Measurements from ENCODE around the gene ZNF333.

ZNF333 gene

GRCh38 chr19:14694641-14695266 lies 4.9 kb downstream of the ZNF333 start:
- Histone ChIP-seq H3K4me3 (ENCODE audit: low read depth in 1 of 2, low read length in 2 of 2) (no peak overlapping the region), H3K9ac (ENCODE audit: low read depth in 1 of 2, low read length in 2 of 2) (no peak overlapping the region), H3K27me3 (ENCODE audit: control insufficient read depth in 1 of 2, insufficient read depth in 2 of 2, low read length in 2 of 2) (no peaks in the 10 kb centered on the region), H3K36me3 (ENCODE audit: control insufficient read depth in 1 of 2, insufficient read depth in 2 of 2, low read length in 2 of 2) (peaks cover 6 to 45% of the 10 kb centered on the region in 2 donors), H3K9me3 (ENCODE audit: control insufficient read depth in 1 of 2, low read length in 2 of 2) (no peaks in the 10 kb centered on the region), H3K27ac (ENCODE audit: low read depth, low read length) (no peak overlapping the region), H3K4me1 (ENCODE audit: control insufficient read depth in 1 of 2, insufficient read depth in 2 of 2, low read length in 2 of 2) (peaks cover 0 to 6% of the 10 kb centered on the region in 2 donors)

- no peaks in the 10 kb centered on the region for H3K27me3 ChIP-seq (ENCODE audit: control insufficient read depth in 1 of 2, insufficient read depth in 2 of 2, low read length in 2 of 2)
- H3K36me3 ChIP-seq (ENCODE audit: control insufficient read depth in 1 of 2, insufficient read depth in 2 of 2, low read length in 2 of 2): peaks cover 7 to 52% of the 10 kb centered on the region in 2 donors
- no peaks in the 10 kb centered on the region for H3K9me3 ChIP-seq (ENCODE audit: control insufficient read depth in 1 of 2, low read length in 2 of 2)
- no peak overlapping the region for H3K4me3 ChIP-seq (ENCODE audit: low read depth in 1 of 2, low read length in 2 of 2)
- no peak overlapping the region for H3K9ac ChIP-seq (ENCODE audit: low read depth in 1 of 2, low read length in 2 of 2)
- H3K4me1 ChIP-seq (ENCODE audit: control insufficient read depth in 1 of 2, insufficient read depth in 2 of 2, low read length in 2 of 2): peaks cover 0 to 2% of the 10 kb centered on the region in 2 donors
- H3K27ac ChIP-seq (ENCODE audit: low read depth, low read length): no peak overlapping the region
Measured at GRCh38 chr19:14695471-14695870, 5.6 kb downstream of the ZNF333 start.

- no peak overlapping the region for H3K9ac ChIP-seq (ENCODE audit: low read depth in 1 of 2, low read length in 2 of 2)
- H3K36me3 ChIP-seq (ENCODE audit: control insufficient read depth in 1 of 2, insufficient read depth in 2 of 2, low read length in 2 of 2): peaks cover 21 to 84% of the 10 kb centered on the region in 2 donors
- H3K9me3 ChIP-seq (ENCODE audit: control insufficient read depth in 1 of 2, low read length in 2 of 2): peaks cover 0 to 3% of the 10 kb centered on the region in 2 donors
- H3K4me3 ChIP-seq (ENCODE audit: low read depth in 1 of 2, low read length in 2 of 2): no peak overlapping the region
- no peak overlapping the region for H3K27ac ChIP-seq (ENCODE audit: low read depth, low read length)
- H3K4me1 ChIP-seq (ENCODE audit: control insufficient read depth in 1 of 2, insufficient read depth in 2 of 2, low read length in 2 of 2): no peaks in the 10 kb centered on the region
- H3K27me3 ChIP-seq (ENCODE audit: control insufficient read depth in 1 of 2, insufficient read depth in 2 of 2, low read length in 2 of 2): no peaks in the 10 kb centered on the region
Measured at GRCh38 chr19:14699641-14700040, 9.8 kb downstream of the ZNF333 start.

GRCh38 chr19:14700711-14701375 lies 11.0 kb downstream of the ZNF333 start:
- H3K9ac ChIP-seq (ENCODE audit: low read depth in 1 of 2, low read length in 2 of 2): no peak overlapping the region
- no peaks in the 10 kb centered on the region for H3K27me3 ChIP-seq (ENCODE audit: control insufficient read depth in 1 of 2, insufficient read depth in 2 of 2, low read length in 2 of 2)
- peaks cover 21 to 87% of the 10 kb centered on the region in 2 donors for H3K36me3 ChIP-seq (ENCODE audit: control insufficient read depth in 1 of 2, insufficient read depth in 2 of 2, low read length in 2 of 2)
- H3K27ac ChIP-seq (ENCODE audit: low read depth, low read length): no peak overlapping the region
- H3K4me1 ChIP-seq (ENCODE audit: control insufficient read depth in 1 of 2, insufficient read depth in 2 of 2, low read length in 2 of 2): no peaks in the 10 kb centered on the region
- no peak overlapping the region for H3K4me3 ChIP-seq (ENCODE audit: low read depth in 1 of 2, low read length in 2 of 2)
- H3K9me3 ChIP-seq (ENCODE audit: control insufficient read depth in 1 of 2, low read length in 2 of 2): peaks cover 0 to 3% of the 10 kb centered on the region in 2 donors

- no peak overlapping the region for H3K9ac ChIP-seq (ENCODE audit: low read depth in 1 of 2, low read length in 2 of 2)
- H3K27ac ChIP-seq (ENCODE audit: low read depth, low read length): no peak overlapping the region
- H3K36me3 ChIP-seq (ENCODE audit: control insufficient read depth in 1 of 2, insufficient read depth in 2 of 2, low read length in 2 of 2): peaks cover 28 to 89% of the 10 kb centered on the region in 2 donors
- no peak overlapping the region for H3K4me3 ChIP-seq (ENCODE audit: low read depth in 1 of 2, low read length in 2 of 2)
- peaks cover 0 to 3% of the 10 kb centered on the region in 2 donors for H3K9me3 ChIP-seq (ENCODE audit: control insufficient read depth in 1 of 2, low read length in 2 of 2)
- H3K4me1 ChIP-seq (ENCODE audit: control insufficient read depth in 1 of 2, insufficient read depth in 2 of 2, low read length in 2 of 2): no peaks in the 10 kb centered on the region
- no peaks in the 10 kb centered on the region for H3K27me3 ChIP-seq (ENCODE audit: control insufficient read depth in 1 of 2, insufficient read depth in 2 of 2, low read length in 2 of 2)
Measured at GRCh38 chr19:14703833-14704232, 14.0 kb downstream of the ZNF333 start.

GRCh38 chr19:14704450-14704849 lies 14.6 kb downstream of the ZNF333 start:
- no peaks in the 10 kb centered on the region for H3K27me3 ChIP-seq (ENCODE audit: control insufficient read depth in 1 of 2, insufficient read depth in 2 of 2, low read length in 2 of 2)
- H3K36me3 ChIP-seq (ENCODE audit: control insufficient read depth in 1 of 2, insufficient read depth in 2 of 2, low read length in 2 of 2): peaks cover 25 to 90% of the 10 kb centered on the region in 2 donors
- H3K4me3 ChIP-seq (ENCODE audit: low read depth in 1 of 2, low read length in 2 of 2): no peak overlapping the region
- H3K9me3 ChIP-seq (ENCODE audit: control insufficient read depth in 1 of 2, low read length in 2 of 2): peaks cover 0 to 3% of the 10 kb centered on the region in 2 donors
- no peaks in the 10 kb centered on the region for H3K4me1 ChIP-seq (ENCODE audit: control insufficient read depth in 1 of 2, insufficient read depth in 2 of 2, low read length in 2 of 2)
- no peak overlapping the region for H3K27ac ChIP-seq (ENCODE audit: low read depth, low read length)
- no peak overlapping the region for H3K9ac ChIP-seq (ENCODE audit: low read depth in 1 of 2, low read length in 2 of 2)

GRCh38 chr19:14715841-14716240 lies 26.0 kb downstream of the ZNF333 start:
- Histone ChIP-seq H3K9ac (ENCODE audit: low read depth in 1 of 2, low read length in 2 of 2) (no peak overlapping the region), H3K4me1 (ENCODE audit: control insufficient read depth in 1 of 2, insufficient read depth in 2 of 2, low read length in 2 of 2) (no peaks in the 10 kb centered on the region), H3K4me3 (ENCODE audit: low read depth in 1 of 2, low read length in 2 of 2) (peak overlapping the region in 1 of 2 donors; percentile 36), H3K9me3 (ENCODE audit: control insufficient read depth in 1 of 2, low read length in 2 of 2) (peaks cover 56 to 60% of the 10 kb centered on the region in 2 donors), H3K27me3 (ENCODE audit: control insufficient read depth in 1 of 2, insufficient read depth in 2 of 2, low read length in 2 of 2) (no peaks in the 10 kb centered on the region), H3K36me3 (ENCODE audit: control insufficient read depth in 1 of 2, insufficient read depth in 2 of 2, low read length in 2 of 2) (peaks cover 38 to 80% of the 10 kb centered on the region in 2 donors), H3K27ac (ENCODE audit: low read depth, low read length) (no peak overlapping the region)

GRCh38 chr19:14718522-14719116 lies 28.8 kb downstream of the ZNF333 start:
- no peak overlapping the region for H3K27ac ChIP-seq (ENCODE audit: low read depth, low read length)
- peaks cover 74 to 78% of the 10 kb centered on the region in 2 donors for H3K9me3 ChIP-seq (ENCODE audit: control insufficient read depth in 1 of 2, low read length in 2 of 2)
- H3K4me3 ChIP-seq (ENCODE audit: low read depth in 1 of 2, low read length in 2 of 2): peak overlapping the region; percentile 40 to 42
- H3K4me1 ChIP-seq (ENCODE audit: control insufficient read depth in 1 of 2, insufficient read depth in 2 of 2, low read length in 2 of 2): no peaks in the 10 kb centered on the region
- no peak overlapping the region for H3K9ac ChIP-seq (ENCODE audit: low read depth in 1 of 2, low read length in 2 of 2)
- no peaks in the 10 kb centered on the region for H3K27me3 ChIP-seq (ENCODE audit: control insufficient read depth in 1 of 2, insufficient read depth in 2 of 2, low read length in 2 of 2)
- H3K36me3 ChIP-seq (ENCODE audit: control insufficient read depth in 1 of 2, insufficient read depth in 2 of 2, low read length in 2 of 2): peaks cover 45 to 62% of the 10 kb centered on the region in 2 donors

- Histone ChIP-seq H3K9me3 (ENCODE audit: control insufficient read depth in 1 of 2, low read length in 2 of 2) (peaks cover 74 to 84% of the 10 kb centered on the region in 2 donors), H3K36me3 (ENCODE audit: control insufficient read depth in 1 of 2, insufficient read depth in 2 of 2, low read length in 2 of 2) (peaks cover 45 to 56% of the 10 kb centered on the region in 2 donors), H3K27ac (ENCODE audit: low read depth, low read length) (no peak overlapping the region), H3K27me3 (ENCODE audit: control insufficient read depth in 1 of 2, insufficient read depth in 2 of 2, low read length in 2 of 2) (no peaks in the 10 kb centered on the region), H3K4me1 (ENCODE audit: control insufficient read depth in 1 of 2, insufficient read depth in 2 of 2, low read length in 2 of 2) (no peaks in the 10 kb centered on the region), H3K9ac (ENCODE audit: low read depth in 1 of 2, low read length in 2 of 2) (no peak overlapping the region), H3K4me3 (ENCODE audit: low read depth in 1 of 2, low read length in 2 of 2) (peak overlapping the region; percentile 40 to 42)
Measured at GRCh38 chr19:14719162-14719561, 29.3 kb downstream of the ZNF333 start.

- Histone ChIP-seq H3K27ac (ENCODE audit: low read depth, low read length) (no peak overlapping the region), H3K9ac (ENCODE audit: low read depth in 1 of 2, low read length in 2 of 2) (no peak overlapping the region), H3K4me1 (ENCODE audit: control insufficient read depth in 1 of 2, insufficient read depth in 2 of 2, low read length in 2 of 2) (no peaks in the 10 kb centered on the region), H3K27me3 (ENCODE audit: control insufficient read depth in 1 of 2, insufficient read depth in 2 of 2, low read length in 2 of 2) (no peaks in the 10 kb centered on the region), H3K4me3 (ENCODE audit: low read depth in 1 of 2, low read length in 2 of 2) (no peak overlapping the region), H3K9me3 (ENCODE audit: control insufficient read depth in 1 of 2, low read length in 2 of 2) (peaks cover 69 to 73% of the 10 kb centered on the region in 2 donors), H3K36me3 (ENCODE audit: control insufficient read depth in 1 of 2, insufficient read depth in 2 of 2, low read length in 2 of 2) (peaks cover 26 to 27% of the 10 kb centered on the region in 2 donors)
Measured at GRCh38 chr19:14722127-14722526, 32.3 kb downstream of the ZNF333 start.

Measured in duodenal mucosa (tissue), 2 donors.